Panc1 (cell line): ENCODE results near the gene OAS3. TPM values are rescaled to one million over a fixed set of nuclear protein-coding genes. Genes with fewer than 3 reads are reported as not detected.

Experiments
- ATAC-seq: fragments of 200-7000 bp; cut with Tn5 transposase; 2 replicates; pipeline ENCODE4 v1.9.1; 2020; ENCODE audit warnings: mild to moderate bottlenecking, moderate library complexity
- BruUV-seq: library from RNA; stranded (reverse); fragments of 400-500 nt; replicated peaks from 2 replicates; lab custom pipeline; 2021; lab: Mats Ljungman, UMichigan
- CTCF ChIA-PET: fragments of 300-600 bp; sonication (Branson Sonifier 250); formaldehyde crosslinking; loops from one replicate; lab custom pipeline; 2022; ENCODE audit warnings: antibody characterized with exemption; lab: Charles Lee
- POLR2A ChIA-PET: fragments of 300-600 bp; sonication (Branson Sonifier 250); formaldehyde crosslinking; loops from one replicate; lab custom pipeline; 2022; ENCODE audit warnings: antibody characterized with exemption; lab: Charles Lee
- DNase-seq: peaks from one replicate; pipeline ENCODE4 v3.0.0-alpha.2; 2010; ENCODE audit warnings: low read depth, low spot score
- H3K27ac ChIP-seq: 2 replicates; pipeline ENCODE4 v1.5.1; 2011; ENCODE audit warnings: mild to moderate bottlenecking, low read length, inconsistent platforms
- H3K27me3 ChIP-seq: fragments of 200-500 bp; sonication (Bioruptor generic); 2 replicates; pipeline ENCODE4 v1.6.0; 2014; ENCODE audit warnings: low read length, inconsistent platforms; ENCODE audit not compliant: control insufficient read depth, insufficient read depth
- H3K36me3 ChIP-seq: fragments of 200-500 bp; sonication (Bioruptor generic); 2 replicates; pipeline ENCODE4 v1.5.1; 2014; ENCODE audit warnings: inconsistent platforms, mild to moderate bottlenecking, low read length, moderate library complexity; ENCODE audit not compliant: control insufficient read depth, insufficient read depth
- H3K4me1 ChIP-seq: 2 replicates; pipeline ENCODE4 v1.5.1; 2011; ENCODE audit warnings: inconsistent platforms, mild to moderate bottlenecking, low read length, moderate library complexity; ENCODE audit not compliant: control insufficient read depth, insufficient read depth
- H3K4me3 ChIP-seq, 2 experiments: 2 replicates each; pipeline ENCODE4 v1.5.1; 2011 to 2012; ENCODE audit warnings: low read depth in 2 of 2, low read length in 2 of 2, mild to moderate bottlenecking in 2 of 2, inconsistent platforms in 1 of 2, moderate library complexity in 1 of 2
- H3K9me3 ChIP-seq: fragments of 200-500 bp; sonication (Bioruptor generic); 2 replicates; pipeline ENCODE4 v1.5.1; 2014; ENCODE audit warnings: low read depth, mild to moderate bottlenecking, inconsistent platforms, low read length, moderate library complexity; ENCODE audit not compliant: control insufficient read depth, insufficient read depth
- POLR2AphosphoS5 ChIP-seq: IDR thresholded peaks from 2 replicates; pipeline ENCODE4 v1.6.1; 2012; ENCODE audit warnings: mild to moderate bottlenecking, low read depth, low read length, moderate library complexity
- SIN3A ChIP-seq: IDR thresholded peaks from 2 replicates; pipeline ENCODE4 v1.6.1; 2012; ENCODE audit warnings: low read depth, mild to moderate bottlenecking, low read length, moderate library complexity, borderline replicate concordance; ENCODE audit not compliant: insufficient read depth
- TCF7L2 ChIP-seq: IDR thresholded peaks from 2 replicates; pipeline ENCODE4 v1.6.1; 2011; ENCODE audit warnings: mild to moderate bottlenecking, low read depth, low read length, inconsistent platforms
- in situ Hi-C: cut with HindIII; loops from 2 replicates; pipeline ENCODE4 v1.10.0; 2016; ENCODE audit warnings: low sequenced_read_pairs, low pct_unique_long_range_greater_than_20kb
- intact Hi-C: fragments of 100-400 bp; cut with micrococcal nuclease; formaldehyde crosslinking; loops from one replicate; pipeline ENCODE4 v1.10.0; 2022; ENCODE audit not compliant: unreplicated experiment
- total RNA-seq: library from RNA; stranded (reverse); gene quantifications from one replicate; pipeline ENCODE4 v1.2.1, GENCODE V29; 2021; ENCODE audit not compliant: unreplicated experiment
- TF ChIP-seq, protein P1 (sequence below), 2 experiments: IDR thresholded peaks; 2 replicates each; pipeline ENCODE4 v1.6.1; 2011 to 2012; ENCODE audit warnings: low read depth in 2 of 2, control low read depth in 1 of 2, low read length in 1 of 2, mild to moderate bottlenecking in 1 of 2, moderate library complexity in 1 of 2; ENCODE audit not compliant: insufficient read depth in 1 of 2
- TF ChIP-seq, protein P2 (sequence below): fragments of 450-650 bp; IDR thresholded peaks from 2 replicates; pipeline ENCODE4 v1.5.1; 2017; ENCODE audit warnings: mild to moderate bottlenecking

Gene OAS3
- total RNA-seq, 1 experiment from 2014 or later, result 33.3 TPM

DNA sequence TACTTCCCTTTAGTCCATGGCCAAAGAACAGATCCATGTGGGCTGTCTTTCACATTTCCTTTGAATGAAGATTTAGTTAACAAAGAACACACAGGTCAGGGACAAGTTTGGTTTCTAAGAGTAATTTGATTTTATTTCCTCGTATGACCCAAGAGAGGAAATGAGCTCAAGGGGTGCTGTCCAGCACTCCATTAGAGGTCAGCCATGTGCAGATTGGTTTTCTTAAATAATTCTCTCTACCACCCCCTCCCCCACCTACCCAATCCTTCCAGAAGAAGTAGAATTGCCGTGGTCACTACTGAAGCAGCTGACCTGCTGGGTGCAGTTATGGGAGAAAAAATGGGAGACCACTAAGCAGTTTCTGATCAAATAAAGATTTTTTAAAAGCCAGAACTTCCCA, 45.4 kb upstream of the OAS3 start:
- Histone ChIP-seq H3K4me3 (no peak overlapping the region), H3K27me3 (0 out of 2 replicates have a peak, but pooled peaks cover 2% of the 10 kb centered on the region), H3K4me1 (no peaks in the 10 kb centered on the region), H3K36me3 (no peaks in the 10 kb centered on the region), H3K9me3 (no peaks in the 10 kb centered on the region), H3K27ac (no peak overlapping the region)
- ChIA-PET CTCF (no interaction called here), POLR2A (no interaction called here)
- in situ Hi-C loops, result no loop called here
- intact Hi-C loops, result no loop called here
- ATAC-seq, result no peak
- no peak for DNase-seq
- TF ChIP-seq, protein P1, sequence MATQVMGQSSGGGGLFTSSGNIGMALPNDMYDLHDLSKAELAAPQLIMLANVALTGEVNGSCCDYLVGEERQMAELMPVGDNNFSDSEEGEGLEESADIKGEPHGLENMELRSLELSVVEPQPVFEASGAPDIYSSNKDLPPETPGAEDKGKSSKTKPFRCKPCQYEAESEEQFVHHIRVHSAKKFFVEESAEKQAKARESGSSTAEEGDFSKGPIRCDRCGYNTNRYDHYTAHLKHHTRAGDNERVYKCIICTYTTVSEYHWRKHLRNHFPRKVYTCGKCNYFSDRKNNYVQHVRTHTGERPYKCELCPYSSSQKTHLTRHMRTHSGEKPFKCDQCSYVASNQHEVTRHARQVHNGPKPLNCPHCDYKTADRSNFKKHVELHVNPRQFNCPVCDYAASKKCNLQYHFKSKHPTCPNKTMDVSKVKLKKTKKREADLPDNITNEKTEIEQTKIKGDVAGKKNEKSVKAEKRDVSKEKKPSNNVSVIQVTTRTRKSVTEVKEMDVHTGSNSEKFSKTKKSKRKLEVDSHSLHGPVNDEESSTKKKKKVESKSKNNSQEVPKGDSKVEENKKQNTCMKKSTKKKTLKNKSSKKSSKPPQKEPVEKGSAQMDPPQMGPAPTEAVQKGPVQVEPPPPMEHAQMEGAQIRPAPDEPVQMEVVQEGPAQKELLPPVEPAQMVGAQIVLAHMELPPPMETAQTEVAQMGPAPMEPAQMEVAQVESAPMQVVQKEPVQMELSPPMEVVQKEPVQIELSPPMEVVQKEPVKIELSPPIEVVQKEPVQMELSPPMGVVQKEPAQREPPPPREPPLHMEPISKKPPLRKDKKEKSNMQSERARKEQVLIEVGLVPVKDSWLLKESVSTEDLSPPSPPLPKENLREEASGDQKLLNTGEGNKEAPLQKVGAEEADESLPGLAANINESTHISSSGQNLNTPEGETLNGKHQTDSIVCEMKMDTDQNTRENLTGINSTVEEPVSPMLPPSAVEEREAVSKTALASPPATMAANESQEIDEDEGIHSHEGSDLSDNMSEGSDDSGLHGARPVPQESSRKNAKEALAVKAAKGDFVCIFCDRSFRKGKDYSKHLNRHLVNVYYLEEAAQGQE (IDR thresholded peaks at IDR 0.05; ENCODE audit: insufficient read depth in 1 of 2, low read depth in 2 of 2, low read length in 1 of 2), result peak in 1 of 2 experiments; percentile 62; a peak in 1 of 4 replicates
- no peak for TF ChIP-seq POLR2AphosphoS5
- no peak for TF ChIP-seq TCF7L2
- TF ChIP-seq, protein P2, sequence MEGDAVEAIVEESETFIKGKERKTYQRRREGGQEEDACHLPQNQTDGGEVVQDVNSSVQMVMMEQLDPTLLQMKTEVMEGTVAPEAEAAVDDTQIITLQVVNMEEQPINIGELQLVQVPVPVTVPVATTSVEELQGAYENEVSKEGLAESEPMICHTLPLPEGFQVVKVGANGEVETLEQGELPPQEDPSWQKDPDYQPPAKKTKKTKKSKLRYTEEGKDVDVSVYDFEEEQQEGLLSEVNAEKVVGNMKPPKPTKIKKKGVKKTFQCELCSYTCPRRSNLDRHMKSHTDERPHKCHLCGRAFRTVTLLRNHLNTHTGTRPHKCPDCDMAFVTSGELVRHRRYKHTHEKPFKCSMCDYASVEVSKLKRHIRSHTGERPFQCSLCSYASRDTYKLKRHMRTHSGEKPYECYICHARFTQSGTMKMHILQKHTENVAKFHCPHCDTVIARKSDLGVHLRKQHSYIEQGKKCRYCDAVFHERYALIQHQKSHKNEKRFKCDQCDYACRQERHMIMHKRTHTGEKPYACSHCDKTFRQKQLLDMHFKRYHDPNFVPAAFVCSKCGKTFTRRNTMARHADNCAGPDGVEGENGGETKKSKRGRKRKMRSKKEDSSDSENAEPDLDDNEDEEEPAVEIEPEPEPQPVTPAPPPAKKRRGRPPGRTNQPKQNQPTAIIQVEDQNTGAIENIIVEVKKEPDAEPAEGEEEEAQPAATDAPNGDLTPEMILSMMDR, result no peak
- no peak for TF ChIP-seq SIN3A
- BruUV-seq, result no TSS peak

DNA sequence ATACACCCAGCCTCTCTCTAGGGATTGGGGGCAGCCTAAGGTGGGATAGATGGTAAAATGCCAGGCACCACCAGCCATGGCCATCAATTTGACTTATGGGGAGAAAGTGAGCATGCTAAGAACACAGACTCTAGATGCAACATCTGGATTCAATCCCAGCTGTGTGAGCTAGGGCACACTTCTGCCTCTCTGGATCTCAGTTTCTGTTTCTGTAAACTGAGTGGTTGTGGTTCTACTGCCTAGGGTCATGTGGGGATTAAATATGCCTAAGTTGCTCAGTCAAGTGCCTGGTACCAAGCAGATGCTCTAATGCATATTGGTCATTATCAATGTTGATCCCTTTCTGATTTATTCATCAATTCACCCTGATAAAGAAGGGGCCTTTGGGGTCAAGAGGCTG, 44.1 kb upstream of the OAS3 start:
- H3K4me1 ChIP-seq, result no peaks in the 10 kb centered on the region
- ChIA-PET CTCF (no interaction called here), POLR2A (no interaction called here)
- DNase-seq (no peak), ATAC-seq (no peak)
- 0 out of 2 replicates have a peak, but pooled peaks cover 2% of the 10 kb centered on the region for H3K27me3 ChIP-seq
- in situ Hi-C loops, result no loop called here
- intact Hi-C loops, result no loop called here
- TF ChIP-seq, protein P1 (IDR thresholded peaks at IDR 0.05; ENCODE audit: insufficient read depth in 1 of 2, low read depth in 2 of 2, low read length in 1 of 2), result no peak
- TF ChIP-seq TCF7L2, result no peak
- TF ChIP-seq, protein P2, result no peak
- TF ChIP-seq SIN3A, result no peak
- TF ChIP-seq POLR2AphosphoS5, result no peak
- H3K36me3 ChIP-seq, result no peaks in the 10 kb centered on the region
- no peak overlapping the region for H3K4me3 ChIP-seq
- no peaks in the 10 kb centered on the region for H3K9me3 ChIP-seq
- H3K27ac ChIP-seq, result no peak overlapping the region
- no TSS peak for BruUV-seq
